ENCODE results near the gene FITM2.

Gene FITM2

DNA sequence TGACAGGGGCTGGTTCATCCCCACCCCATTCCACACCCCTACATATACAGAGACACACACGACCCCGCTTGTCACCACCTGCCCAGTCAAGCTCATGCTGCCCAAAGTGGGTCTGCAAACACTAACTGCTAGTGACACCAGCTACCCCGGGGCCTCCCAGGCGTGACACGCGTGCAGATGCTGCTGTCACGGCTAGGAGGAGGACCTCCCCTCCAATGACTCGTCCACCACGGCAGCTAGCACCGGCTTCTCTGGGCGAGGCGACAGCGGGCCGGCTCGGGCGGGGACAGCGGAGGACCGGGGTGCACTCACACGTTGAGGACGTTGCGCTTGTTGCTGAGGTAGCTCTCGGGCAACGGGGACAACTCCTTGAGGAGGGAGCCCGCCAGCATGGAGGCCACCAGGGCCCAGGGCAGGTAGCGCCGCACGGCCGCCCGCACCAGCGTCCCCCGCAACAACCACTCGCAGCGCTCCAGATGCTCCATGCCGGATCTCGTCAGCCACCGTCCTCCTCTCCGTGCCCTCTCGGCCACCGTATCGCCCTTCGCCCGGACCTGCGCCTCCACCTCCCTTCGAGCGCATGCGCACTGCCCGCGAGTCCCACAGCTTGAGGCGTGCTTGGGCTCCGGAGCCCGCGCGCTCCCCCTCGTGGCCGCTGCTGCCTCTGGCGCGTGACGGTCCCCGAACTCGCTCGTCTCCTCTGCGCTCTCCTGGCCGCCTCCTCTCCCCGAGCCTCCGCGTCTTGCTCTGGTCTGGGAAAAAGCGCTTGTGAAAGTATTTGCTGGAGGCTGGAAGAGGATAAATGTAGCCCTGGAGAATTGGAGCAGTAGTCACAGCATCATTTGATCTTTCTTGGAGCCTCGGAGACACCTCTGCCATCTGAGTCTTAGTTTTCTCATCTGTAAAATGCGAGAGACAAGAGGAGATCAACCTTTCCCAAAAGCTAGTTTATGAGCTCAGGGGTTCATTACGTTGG lies at the start of gene FITM2 (continued):
- TF ChIP-seq ZNF174 (tag by site-specific recombination; IDR thresholded peaks at IDR 0.05) (no peak), ZNF132 (tag by site-specific recombination; IDR thresholded peaks at IDR 0.05; ENCODE audit: borderline replicate concordance) (no peak), KLF16 (tag by site-specific recombination; IDR thresholded peaks at IDR 0.05) (peak; percentile 95), ZFP41 (tag by site-specific recombination; IDR thresholded peaks at IDR 0.05; ENCODE audit: borderline replicate concordance) (no peak), ZNF660 (tag by site-specific recombination; IDR thresholded peaks at IDR 0.05) (0 out of 2 replicates have a peak, but pooled peaks have one; percentile 29), ZNF354C (tag by site-specific recombination; IDR thresholded peaks at IDR 0.05; ENCODE audit: borderline replicate concordance, low read depth) (no peak), ZNF302 (tag by site-specific recombination; IDR thresholded peaks at IDR 0.05; ENCODE audit: low read depth) (no peak), ZNF214 (tag by site-specific recombination; IDR thresholded peaks at IDR 0.05; ENCODE audit: borderline replicate concordance) (no peak), ZNF157 (tag by site-specific recombination; IDR thresholded peaks at IDR 0.05) (no peak), ZNF23 (tag by site-specific recombination; IDR thresholded peaks at IDR 0.05; ENCODE audit: borderline replicate concordance) (no peak), ZNF701 (tag by site-specific recombination; IDR thresholded peaks at IDR 0.05) (no peak), ZNF571 (tag by site-specific recombination; IDR thresholded peaks at IDR 0.05) (no peak), MEIS1 (CRISPR knock-in tag; IDR thresholded peaks at IDR 0.05; ENCODE audit: borderline replicate concordance) (no peak), ZNF792 (tag by site-specific recombination; IDR thresholded peaks at IDR 0.05) (no peak), ZNF747 (tag by site-specific recombination; IDR thresholded peaks at IDR 0.05) (no peak), ZNF366 (tag by site-specific recombination; conservative IDR thresholded peaks at IDR 0.05) (peak; percentile 65; the same call in 1 of the 2 replicates), ZNF549 (tag by site-specific recombination; IDR thresholded peaks at IDR 0.05) (no peak), ZNF311 (tag by site-specific recombination; IDR thresholded peaks at IDR 0.05; ENCODE audit: borderline replicate concordance) (no peak), ZIC2 (tag by site-specific recombination; IDR thresholded peaks at IDR 0.05) (no peak), ZNF221 (tag by site-specific recombination; IDR thresholded peaks at IDR 0.05; ENCODE audit: borderline replicate concordance) (no peak), ZNF654 (tag by site-specific recombination; IDR thresholded peaks at IDR 0.05; ENCODE audit: low read depth) (peak; percentile 64), ZNF626 (tag by site-specific recombination; IDR thresholded peaks at IDR 0.05) (no peak)
- TF ChIP-seq, protein P1, sequence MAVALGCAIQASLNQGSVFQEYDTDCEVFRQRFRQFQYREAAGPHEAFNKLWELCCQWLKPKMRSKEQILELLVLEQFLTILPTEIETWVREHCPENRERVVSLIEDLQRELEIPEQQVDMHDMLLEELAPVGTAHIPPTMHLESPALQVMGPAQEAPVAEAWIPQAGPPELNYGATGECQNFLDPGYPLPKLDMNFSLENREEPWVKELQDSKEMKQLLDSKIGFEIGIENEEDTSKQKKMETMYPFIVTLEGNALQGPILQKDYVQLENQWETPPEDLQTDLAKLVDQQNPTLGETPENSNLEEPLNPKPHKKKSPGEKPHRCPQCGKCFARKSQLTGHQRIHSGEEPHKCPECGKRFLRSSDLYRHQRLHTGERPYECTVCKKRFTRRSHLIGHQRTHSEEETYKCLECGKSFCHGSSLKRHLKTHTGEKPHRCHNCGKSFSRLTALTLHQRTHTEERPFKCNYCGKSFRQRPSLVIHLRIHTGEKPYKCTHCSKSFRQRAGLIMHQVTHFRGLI (tag by site-specific recombination; IDR thresholded peaks at IDR 0.05): no peak; the same call in 1 of the 2 replicates
- TF ChIP-seq, protein P2, sequence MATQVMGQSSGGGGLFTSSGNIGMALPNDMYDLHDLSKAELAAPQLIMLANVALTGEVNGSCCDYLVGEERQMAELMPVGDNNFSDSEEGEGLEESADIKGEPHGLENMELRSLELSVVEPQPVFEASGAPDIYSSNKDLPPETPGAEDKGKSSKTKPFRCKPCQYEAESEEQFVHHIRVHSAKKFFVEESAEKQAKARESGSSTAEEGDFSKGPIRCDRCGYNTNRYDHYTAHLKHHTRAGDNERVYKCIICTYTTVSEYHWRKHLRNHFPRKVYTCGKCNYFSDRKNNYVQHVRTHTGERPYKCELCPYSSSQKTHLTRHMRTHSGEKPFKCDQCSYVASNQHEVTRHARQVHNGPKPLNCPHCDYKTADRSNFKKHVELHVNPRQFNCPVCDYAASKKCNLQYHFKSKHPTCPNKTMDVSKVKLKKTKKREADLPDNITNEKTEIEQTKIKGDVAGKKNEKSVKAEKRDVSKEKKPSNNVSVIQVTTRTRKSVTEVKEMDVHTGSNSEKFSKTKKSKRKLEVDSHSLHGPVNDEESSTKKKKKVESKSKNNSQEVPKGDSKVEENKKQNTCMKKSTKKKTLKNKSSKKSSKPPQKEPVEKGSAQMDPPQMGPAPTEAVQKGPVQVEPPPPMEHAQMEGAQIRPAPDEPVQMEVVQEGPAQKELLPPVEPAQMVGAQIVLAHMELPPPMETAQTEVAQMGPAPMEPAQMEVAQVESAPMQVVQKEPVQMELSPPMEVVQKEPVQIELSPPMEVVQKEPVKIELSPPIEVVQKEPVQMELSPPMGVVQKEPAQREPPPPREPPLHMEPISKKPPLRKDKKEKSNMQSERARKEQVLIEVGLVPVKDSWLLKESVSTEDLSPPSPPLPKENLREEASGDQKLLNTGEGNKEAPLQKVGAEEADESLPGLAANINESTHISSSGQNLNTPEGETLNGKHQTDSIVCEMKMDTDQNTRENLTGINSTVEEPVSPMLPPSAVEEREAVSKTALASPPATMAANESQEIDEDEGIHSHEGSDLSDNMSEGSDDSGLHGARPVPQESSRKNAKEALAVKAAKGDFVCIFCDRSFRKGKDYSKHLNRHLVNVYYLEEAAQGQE (tag by site-specific recombination; IDR thresholded peaks at IDR 0.05): peak; percentile 61; the same call in 1 of the 2 replicates
- TF ChIP-seq, protein P3, sequence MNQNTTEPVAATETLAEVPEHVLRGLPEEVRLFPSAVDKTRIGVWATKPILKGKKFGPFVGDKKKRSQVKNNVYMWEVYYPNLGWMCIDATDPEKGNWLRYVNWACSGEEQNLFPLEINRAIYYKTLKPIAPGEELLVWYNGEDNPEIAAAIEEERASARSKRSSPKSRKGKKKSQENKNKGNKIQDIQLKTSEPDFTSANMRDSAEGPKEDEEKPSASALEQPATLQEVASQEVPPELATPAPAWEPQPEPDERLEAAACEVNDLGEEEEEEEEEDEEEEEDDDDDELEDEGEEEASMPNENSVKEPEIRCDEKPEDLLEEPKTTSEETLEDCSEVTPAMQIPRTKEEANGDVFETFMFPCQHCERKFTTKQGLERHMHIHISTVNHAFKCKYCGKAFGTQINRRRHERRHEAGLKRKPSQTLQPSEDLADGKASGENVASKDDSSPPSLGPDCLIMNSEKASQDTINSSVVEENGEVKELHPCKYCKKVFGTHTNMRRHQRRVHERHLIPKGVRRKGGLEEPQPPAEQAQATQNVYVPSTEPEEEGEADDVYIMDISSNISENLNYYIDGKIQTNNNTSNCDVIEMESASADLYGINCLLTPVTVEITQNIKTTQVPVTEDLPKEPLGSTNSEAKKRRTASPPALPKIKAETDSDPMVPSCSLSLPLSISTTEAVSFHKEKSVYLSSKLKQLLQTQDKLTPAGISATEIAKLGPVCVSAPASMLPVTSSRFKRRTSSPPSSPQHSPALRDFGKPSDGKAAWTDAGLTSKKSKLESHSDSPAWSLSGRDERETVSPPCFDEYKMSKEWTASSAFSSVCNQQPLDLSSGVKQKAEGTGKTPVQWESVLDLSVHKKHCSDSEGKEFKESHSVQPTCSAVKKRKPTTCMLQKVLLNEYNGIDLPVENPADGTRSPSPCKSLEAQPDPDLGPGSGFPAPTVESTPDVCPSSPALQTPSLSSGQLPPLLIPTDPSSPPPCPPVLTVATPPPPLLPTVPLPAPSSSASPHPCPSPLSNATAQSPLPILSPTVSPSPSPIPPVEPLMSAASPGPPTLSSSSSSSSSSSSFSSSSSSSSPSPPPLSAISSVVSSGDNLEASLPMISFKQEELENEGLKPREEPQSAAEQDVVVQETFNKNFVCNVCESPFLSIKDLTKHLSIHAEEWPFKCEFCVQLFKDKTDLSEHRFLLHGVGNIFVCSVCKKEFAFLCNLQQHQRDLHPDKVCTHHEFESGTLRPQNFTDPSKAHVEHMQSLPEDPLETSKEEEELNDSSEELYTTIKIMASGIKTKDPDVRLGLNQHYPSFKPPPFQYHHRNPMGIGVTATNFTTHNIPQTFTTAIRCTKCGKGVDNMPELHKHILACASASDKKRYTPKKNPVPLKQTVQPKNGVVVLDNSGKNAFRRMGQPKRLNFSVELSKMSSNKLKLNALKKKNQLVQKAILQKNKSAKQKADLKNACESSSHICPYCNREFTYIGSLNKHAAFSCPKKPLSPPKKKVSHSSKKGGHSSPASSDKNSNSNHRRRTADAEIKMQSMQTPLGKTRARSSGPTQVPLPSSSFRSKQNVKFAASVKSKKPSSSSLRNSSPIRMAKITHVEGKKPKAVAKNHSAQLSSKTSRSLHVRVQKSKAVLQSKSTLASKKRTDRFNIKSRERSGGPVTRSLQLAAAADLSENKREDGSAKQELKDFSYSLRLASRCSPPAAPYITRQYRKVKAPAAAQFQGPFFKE (tag by site-specific recombination; IDR thresholded peaks at IDR 0.05; ENCODE audit: borderline replicate concordance): no peak
- TF ChIP-seq, protein P4, sequence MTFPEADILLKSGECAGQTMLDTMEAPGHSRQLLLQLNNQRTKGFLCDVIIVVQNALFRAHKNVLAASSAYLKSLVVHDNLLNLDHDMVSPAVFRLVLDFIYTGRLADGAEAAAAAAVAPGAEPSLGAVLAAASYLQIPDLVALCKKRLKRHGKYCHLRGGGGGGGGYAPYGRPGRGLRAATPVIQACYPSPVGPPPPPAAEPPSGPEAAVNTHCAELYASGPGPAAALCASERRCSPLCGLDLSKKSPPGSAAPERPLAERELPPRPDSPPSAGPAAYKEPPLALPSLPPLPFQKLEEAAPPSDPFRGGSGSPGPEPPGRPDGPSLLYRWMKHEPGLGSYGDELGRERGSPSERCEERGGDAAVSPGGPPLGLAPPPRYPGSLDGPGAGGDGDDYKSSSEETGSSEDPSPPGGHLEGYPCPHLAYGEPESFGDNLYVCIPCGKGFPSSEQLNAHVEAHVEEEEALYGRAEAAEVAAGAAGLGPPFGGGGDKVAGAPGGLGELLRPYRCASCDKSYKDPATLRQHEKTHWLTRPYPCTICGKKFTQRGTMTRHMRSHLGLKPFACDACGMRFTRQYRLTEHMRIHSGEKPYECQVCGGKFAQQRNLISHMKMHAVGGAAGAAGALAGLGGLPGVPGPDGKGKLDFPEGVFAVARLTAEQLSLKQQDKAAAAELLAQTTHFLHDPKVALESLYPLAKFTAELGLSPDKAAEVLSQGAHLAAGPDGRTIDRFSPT (tag by site-specific recombination; IDR thresholded peaks at IDR 0.05): peak; percentile 58; the same call in 1 of the 2 replicates
